ENCODE measurements around the gene FAM163B.

Gene FAM163B

DNA sequence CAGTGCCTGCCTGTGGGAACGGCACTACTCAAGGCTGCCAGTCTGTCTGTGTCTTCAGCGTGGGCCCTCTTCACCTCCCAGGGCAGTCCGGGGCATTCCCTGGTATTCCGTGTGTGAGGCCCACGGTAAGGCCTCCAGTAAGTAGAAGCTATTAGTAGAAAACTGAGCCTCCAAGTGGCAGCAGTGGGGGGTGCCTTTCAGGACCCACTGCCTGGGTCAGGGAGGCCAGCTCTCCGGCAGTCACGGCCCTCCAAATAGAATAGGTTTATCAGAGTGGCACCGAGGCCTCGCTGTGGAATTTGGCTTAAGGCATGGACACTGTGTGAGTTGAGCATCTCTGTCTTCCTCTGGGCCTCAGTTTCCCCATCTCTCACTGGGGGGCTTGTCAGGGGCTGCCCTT, 51.6 kb downstream of the FAM163B start:
- TF ChIP-seq, protein P1, sequence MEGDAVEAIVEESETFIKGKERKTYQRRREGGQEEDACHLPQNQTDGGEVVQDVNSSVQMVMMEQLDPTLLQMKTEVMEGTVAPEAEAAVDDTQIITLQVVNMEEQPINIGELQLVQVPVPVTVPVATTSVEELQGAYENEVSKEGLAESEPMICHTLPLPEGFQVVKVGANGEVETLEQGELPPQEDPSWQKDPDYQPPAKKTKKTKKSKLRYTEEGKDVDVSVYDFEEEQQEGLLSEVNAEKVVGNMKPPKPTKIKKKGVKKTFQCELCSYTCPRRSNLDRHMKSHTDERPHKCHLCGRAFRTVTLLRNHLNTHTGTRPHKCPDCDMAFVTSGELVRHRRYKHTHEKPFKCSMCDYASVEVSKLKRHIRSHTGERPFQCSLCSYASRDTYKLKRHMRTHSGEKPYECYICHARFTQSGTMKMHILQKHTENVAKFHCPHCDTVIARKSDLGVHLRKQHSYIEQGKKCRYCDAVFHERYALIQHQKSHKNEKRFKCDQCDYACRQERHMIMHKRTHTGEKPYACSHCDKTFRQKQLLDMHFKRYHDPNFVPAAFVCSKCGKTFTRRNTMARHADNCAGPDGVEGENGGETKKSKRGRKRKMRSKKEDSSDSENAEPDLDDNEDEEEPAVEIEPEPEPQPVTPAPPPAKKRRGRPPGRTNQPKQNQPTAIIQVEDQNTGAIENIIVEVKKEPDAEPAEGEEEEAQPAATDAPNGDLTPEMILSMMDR (IDR thresholded peaks at IDR 0.05): no peak
- no peak for DNase-seq (ENCODE audit: low spot score)
- H3K27ac ChIP-seq: peak overlapping the region in 1 of 2 donors; percentile 77
- H3K4me3 ChIP-seq: no peak overlapping the region

DNA sequence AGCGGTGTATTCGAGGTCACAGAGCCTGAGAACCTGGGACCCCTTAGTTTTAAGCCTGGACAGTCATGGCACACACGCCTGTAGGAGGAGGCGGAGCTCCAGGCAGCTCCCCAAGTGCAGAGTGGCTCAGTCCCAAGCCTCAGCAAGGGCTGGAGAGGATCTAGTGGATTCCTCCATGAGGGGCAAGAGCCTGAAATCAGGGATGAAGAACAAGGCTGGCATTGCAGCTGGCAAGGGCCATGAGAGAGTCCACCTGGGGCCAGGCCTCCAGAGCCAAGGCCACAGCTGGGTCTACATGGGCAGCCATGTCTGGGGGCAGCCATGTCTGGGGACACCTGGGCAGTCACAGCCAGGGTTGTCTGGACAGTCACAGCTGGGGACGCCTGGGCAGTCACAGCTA, 52.8 kb downstream of the FAM163B start:
- TF ChIP-seq, protein P1 (IDR thresholded peaks at IDR 0.05): no peak
- no peak overlapping the region for H3K27ac ChIP-seq
- no peak overlapping the region for H3K4me3 ChIP-seq
- DNase-seq (ENCODE audit: low spot score): no peak

- Histone ChIP-seq H3K27ac (no peak overlapping the region), H3K4me3 (no peak overlapping the region)
- TF ChIP-seq, protein P1 (IDR thresholded peaks at IDR 0.05): no peak
- DNase-seq (ENCODE audit: low spot score): no peak
Observed at GRCh38 chr9:133554729-133555128, 54.5 kb downstream of the FAM163B start.

DNA sequence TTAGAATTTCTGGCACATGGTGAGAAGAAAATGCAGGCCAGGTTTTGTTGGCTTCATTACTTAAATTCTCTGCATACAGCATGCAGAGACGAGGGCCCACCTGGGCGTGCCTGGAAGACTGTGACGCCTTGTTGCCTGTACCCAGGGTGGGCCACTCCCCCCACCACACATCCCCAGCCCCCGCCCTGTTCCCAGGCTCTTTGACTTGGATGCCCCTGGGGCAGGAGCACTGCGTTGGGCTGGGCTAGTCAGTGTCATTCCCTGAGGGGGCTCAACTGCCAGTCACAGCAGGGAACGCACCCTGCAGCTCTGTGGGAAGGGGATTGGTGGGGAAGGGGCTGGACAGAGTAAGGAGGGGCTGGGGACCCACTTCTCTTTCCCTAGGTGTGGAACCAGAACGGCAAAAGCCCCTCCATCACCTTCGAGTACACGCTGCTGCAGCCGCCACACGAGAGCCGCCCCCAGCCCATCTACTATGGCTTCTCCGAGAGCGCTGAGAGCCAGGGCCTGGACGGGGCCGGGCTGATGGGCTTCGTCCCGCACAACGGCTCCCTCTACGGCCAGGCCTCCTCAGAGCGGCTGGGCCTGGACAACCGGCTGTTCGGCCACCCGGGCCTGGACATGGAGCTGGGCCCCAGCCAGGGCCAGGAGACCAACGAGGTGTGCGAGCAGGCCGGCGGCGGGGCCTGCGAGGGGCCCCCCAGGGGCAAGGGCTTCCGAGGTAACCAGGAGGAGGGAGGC, 55.0 kb downstream of the FAM163B start:
- TF ChIP-seq, protein P1 (IDR thresholded peaks at IDR 0.05): no peak

GRCh38 chr9:133553123-133553522, 56.1 kb downstream of the FAM163B start:
- no peak for DNase-seq (ENCODE audit: low spot score)
- TF ChIP-seq, protein P1 (IDR thresholded peaks at IDR 0.05): no peak
- Histone ChIP-seq H3K27ac (no peak overlapping the region), H3K4me3 (no peak overlapping the region)

More for the DNA sequence above, 55.0 kb downstream of the FAM163B start:
- no peak for DNase-seq (ENCODE audit: low spot score)
- H3K27ac ChIP-seq: no peak overlapping the region
- H3K4me3 ChIP-seq: no peak overlapping the region

GRCh38 chr9:133552236-133552635, 57.0 kb downstream of the FAM163B start:
- Histone ChIP-seq H3K27ac (no peak overlapping the region), H3K4me3 (no peak overlapping the region)
- DNase-seq (ENCODE audit: low spot score): no peak
- TF ChIP-seq, protein P1 (IDR thresholded peaks at IDR 0.05): no peak

DNA sequence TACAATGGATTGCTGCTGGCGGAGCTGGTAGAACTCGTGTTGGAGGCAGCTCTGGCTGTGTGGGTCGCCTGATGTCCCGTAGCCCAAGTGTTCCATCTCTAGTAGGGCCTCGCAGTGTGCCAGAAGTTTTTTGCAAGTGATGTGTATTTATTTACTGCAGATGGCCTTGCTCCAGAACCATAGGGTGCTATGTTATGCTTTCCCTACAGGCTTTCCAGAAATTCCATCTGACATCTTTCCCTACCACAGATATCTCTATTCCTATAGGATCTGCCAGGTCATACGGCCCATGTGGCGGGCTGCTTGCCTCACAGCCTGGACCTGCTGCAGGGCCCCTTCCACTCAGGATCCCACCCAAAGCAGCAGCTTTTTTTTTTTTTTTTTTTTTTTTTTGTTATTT, 57.7 kb downstream of the FAM163B start:
- TF ChIP-seq, protein P1 (IDR thresholded peaks at IDR 0.05): no peak
- no peak for DNase-seq (ENCODE audit: low spot score)
- Histone ChIP-seq H3K27ac (no peak overlapping the region), H3K4me3 (no peak overlapping the region)

All from coronary artery (tissue), 2 donors.